ENCODE measurements around the gene HORMAD2.

HORMAD2 gene

DNA sequence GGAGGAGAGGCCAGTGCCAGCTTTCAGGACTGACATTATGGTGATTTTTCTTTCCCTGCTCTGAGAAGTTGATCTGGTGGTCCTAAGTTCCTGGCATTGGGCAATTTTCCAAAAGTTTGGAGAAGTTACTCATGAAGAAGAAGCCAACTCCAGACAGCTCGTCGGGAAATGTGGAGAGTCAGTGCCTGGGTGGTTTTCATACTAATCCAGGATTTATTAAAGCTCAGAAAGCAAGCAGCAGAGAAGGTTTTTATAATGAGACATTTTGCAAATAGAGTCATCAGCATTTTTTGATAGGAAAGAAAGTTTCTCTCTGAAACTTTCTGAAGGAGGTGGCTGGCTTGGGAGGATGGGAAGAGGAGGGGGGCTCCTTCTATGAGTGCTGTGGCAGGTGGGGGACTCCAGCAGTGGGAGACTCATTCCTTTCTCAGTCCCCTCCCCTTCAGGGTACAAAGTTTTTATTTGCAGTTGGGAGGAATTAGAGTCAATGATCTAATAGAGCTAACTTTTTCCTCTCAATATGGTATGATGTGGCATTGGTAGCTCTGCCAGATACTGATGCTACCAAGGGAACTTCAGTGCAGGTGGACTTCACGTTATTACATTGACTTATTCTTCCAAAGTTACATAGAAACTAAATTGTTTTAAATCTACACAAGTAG, 110.9 kb downstream of the HORMAD2 start:
- no peak for DNase-seq (ENCODE audit: low read depth)
- H3K4me3 ChIP-seq (ENCODE audit: low read length): no peak overlapping the region
- TF ChIP-seq, protein P1, sequence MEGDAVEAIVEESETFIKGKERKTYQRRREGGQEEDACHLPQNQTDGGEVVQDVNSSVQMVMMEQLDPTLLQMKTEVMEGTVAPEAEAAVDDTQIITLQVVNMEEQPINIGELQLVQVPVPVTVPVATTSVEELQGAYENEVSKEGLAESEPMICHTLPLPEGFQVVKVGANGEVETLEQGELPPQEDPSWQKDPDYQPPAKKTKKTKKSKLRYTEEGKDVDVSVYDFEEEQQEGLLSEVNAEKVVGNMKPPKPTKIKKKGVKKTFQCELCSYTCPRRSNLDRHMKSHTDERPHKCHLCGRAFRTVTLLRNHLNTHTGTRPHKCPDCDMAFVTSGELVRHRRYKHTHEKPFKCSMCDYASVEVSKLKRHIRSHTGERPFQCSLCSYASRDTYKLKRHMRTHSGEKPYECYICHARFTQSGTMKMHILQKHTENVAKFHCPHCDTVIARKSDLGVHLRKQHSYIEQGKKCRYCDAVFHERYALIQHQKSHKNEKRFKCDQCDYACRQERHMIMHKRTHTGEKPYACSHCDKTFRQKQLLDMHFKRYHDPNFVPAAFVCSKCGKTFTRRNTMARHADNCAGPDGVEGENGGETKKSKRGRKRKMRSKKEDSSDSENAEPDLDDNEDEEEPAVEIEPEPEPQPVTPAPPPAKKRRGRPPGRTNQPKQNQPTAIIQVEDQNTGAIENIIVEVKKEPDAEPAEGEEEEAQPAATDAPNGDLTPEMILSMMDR (IDR thresholded peaks at IDR 0.05; ENCODE audit: insufficient read depth, low read depth, low read length, missing control alignments): no peak

DNA sequence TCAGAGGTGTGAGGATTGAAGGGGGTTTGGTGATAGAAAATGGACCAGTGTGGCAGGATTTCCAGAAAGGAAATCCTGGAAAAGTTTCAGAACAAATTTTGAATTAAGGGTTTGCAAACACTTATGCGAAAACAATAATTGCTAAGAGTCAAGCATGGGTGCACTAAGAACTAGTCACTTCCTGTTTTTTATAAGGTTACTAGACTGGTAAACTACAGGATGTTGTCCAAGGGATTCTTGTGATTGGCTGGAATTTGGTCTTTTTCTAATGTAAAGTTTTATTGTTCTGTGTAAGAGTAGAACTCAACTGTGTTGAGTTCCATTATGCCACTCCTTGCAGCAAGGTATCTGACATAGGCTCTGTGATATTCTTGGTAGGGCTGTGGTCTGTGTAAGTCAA, 112.2 kb downstream of the HORMAD2 start:
- TF ChIP-seq, protein P1 (IDR thresholded peaks at IDR 0.05; ENCODE audit: insufficient read depth, low read depth, low read length, missing control alignments): no peak
- no peak for DNase-seq (ENCODE audit: low read depth)
- no peak overlapping the region for H3K4me3 ChIP-seq (ENCODE audit: low read length)

DNA sequence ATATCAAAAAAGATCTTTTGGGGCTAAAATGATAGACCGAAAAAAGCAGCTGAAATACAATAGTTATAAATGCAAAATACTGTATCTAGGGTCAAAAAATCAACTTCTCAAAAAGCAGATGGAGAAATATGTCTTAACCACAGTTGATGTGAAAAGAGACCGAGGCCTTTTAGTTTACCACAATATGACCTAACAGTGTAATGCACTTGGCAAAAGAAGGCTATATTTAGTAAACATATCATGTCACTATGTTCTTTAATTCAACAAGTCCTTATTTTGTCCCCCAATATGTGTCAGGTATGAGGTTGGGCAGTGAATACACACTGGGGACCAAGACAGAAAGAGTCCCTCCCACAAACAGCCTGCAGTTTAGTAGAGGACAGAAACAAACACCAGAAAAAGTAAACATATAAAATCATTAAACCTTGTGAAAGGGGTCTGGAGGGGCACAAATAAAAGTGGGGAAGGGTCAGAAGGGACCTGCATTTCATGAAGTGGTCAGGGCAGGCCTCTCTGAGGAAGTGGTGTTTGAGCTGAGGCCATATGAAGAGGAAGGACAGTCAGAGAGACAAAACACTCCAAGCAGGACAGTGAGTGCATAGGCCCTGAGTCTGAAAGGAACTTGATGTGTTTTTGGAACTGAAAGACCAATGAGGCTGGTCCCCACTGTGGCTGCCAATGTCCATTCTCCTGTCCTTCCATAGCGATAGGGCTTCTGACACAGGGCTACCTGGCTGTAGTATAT, 112.9 kb downstream of the HORMAD2 start:
- DNase-seq (ENCODE audit: low read depth): no peak
- H3K4me3 ChIP-seq (ENCODE audit: low read length): no peak overlapping the region
- TF ChIP-seq, protein P1 (IDR thresholded peaks at IDR 0.05; ENCODE audit: insufficient read depth, low read depth, low read length, missing control alignments): no peak

DNA sequence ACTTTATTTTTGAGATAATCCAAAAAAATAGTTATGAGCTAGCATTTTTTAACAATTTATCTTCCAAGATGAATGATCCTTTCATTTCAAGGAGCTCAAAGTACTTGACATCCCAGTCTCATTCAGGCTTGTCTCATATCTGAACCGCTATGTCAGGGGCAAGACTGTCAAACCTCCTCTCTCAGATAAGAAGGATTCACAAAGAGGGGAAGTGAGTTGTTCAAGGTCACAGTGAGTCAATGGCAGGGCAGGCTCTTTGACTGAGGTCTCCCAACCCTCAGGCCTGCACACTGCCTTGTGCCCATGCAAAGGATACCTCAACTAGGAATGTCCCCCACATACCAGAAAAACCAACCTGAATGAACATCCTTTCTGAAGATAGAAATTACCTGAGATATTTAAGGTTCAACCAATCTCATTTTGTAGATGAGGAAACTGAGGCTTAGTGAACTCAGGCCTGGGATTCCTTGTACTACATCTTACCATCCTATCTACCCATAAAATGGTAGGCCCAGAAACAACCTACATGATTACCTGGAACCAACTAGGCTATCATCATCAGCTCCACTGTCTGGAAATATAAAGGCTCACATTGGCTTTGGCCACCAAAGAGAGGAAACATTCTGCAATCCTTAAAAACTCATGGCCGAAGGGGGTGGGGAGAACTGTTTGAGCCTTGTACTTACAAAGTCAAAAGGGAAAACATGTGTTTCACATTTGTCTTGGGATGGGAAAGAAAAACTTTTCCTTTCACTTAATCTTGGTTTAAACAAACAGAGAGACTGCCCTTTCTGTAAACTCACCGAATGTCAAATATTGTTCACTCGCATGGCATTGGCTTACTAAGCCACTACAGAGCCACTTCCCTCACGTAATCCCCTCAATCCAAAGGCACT, 115.2 kb downstream of the HORMAD2 start:
- H3K4me3 ChIP-seq (ENCODE audit: low read length): peak overlapping the region; percentile 17
- no peak for DNase-seq (ENCODE audit: low read depth)
- TF ChIP-seq, protein P1 (IDR thresholded peaks at IDR 0.05; ENCODE audit: insufficient read depth, low read depth, low read length, missing control alignments): no peak

DNA sequence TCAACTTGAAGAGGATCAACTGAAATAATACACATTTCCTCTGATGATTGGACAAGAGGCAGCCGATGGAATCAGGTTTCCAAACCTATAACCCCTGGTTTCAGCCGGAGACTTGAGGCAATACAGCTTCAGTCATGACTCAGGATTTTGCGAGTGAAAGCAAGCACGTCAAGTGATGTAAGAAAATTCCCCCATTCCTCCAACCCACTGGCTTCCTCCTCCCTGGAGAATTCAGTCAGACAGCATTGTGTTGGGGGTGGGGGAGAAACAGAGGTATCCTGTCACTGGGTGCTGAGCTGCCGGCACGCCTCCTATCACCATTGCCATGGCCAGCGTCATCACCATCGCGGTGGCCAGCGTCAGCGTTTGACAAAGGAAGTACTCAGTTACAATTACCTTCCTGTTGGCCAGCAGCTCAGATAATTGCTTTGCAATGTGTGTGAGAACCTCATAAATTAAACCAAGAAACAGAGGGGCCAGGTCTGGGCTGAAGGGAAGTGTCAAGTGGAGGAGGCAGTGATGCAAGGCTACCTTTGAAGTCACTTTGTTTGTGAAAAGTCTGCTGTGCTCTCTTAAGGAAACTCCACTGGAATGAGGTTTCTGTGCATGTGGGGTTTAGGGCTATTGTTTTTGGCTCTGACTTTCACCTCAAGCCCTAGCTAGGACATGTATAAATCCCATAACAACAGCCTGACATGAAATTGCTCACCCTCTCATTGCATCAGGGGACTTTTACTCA, 116.0 kb downstream of the HORMAD2 start:
- TF ChIP-seq, protein P1 (IDR thresholded peaks at IDR 0.05; ENCODE audit: insufficient read depth, low read depth, low read length, missing control alignments): no peak
- H3K4me3 ChIP-seq (ENCODE audit: low read length): peak overlapping the region; percentile 17
- DNase-seq (ENCODE audit: low read depth): peak; percentile 99

DNA sequence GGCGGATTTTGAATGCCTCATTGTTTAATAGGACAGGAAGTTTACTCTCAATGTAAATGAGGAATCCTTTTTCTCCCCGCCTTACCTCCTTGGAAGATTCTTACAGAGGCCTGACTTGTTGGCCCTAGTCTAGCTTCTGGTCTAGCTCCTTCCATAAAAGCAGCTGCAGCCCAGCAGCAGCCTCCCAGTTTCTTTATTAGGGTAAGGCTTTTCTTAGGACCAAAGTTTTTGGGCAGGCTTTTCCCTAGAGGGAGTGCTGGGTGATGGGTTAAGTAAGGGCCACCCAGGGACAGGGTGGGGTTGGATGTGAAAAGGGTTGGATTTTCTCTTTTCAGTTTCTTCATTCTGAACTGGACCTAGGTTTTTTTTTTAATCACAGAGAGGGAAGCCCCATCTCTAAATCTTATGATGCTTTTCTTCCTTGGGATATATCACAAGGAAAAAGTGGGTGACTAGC, 116.6 kb downstream of the HORMAD2 start:
- no peak for DNase-seq (ENCODE audit: low read depth)
- TF ChIP-seq, protein P1 (IDR thresholded peaks at IDR 0.05; ENCODE audit: insufficient read depth, low read depth, low read length, missing control alignments): no peak
- H3K4me3 ChIP-seq (ENCODE audit: low read length): no peak overlapping the region
